Keratinocyte (primary cell): ENCODE measurements around the gene KRTAP21-3. TPM values are rescaled to one million over a fixed set of nuclear protein-coding genes. Genes with fewer than 3 reads are reported as not detected.

Experiments
- DNase-seq: peaks from one replicate; pipeline ENCODE4 v3.0.0-alpha.2; 2011; ENCODE audit warnings: low read depth, missing footprints, low spot score
- FAIRE-seq: peaks from 2 replicates; lab custom pipeline; 2011; peaks lifted over from hg19 to GRCh38; lab: Jason Lieb, UNC
- H2AFZ ChIP-seq: 2 replicates; pipeline ENCODE4 v1.6.0; 2012; ENCODE audit warnings: low read length, control low read depth, inconsistent platforms; ENCODE audit not compliant: control insufficient read depth
- H3K27ac ChIP-seq: 2 replicates; pipeline ENCODE4 v1.5.1; 2011; ENCODE audit warnings: low read length; ENCODE audit not compliant: control insufficient read depth, insufficient read depth
- H3K27me3 ChIP-seq: 3 replicates; pipeline ENCODE4 v1.6.0; 2011; ENCODE audit warnings: low read length; ENCODE audit not compliant: control insufficient read depth, insufficient read depth; ENCODE audit errors: extremely low read depth
- H3K36me3 ChIP-seq, 2 experiments: 2 replicates in 1 of 2; 3 replicates in 1 of 2; pipeline ENCODE4 v1.5.1; 2011; ENCODE audit warnings: low read length in 2 of 2, mild to moderate bottlenecking in 1 of 2; ENCODE audit not compliant: control insufficient read depth in 2 of 2, insufficient read depth in 2 of 2; ENCODE audit errors: extremely low read depth in 1 of 2
- H3K4me1 ChIP-seq: 3 replicates; pipeline ENCODE4 v1.5.1; 2011; ENCODE audit warnings: low read length; ENCODE audit not compliant: control insufficient read depth, insufficient read depth; ENCODE audit errors: extremely low read depth
- H3K4me2 ChIP-seq: 3 replicates; pipeline ENCODE4 v1.6.0; 2011; ENCODE audit warnings: low read depth, low read length; ENCODE audit not compliant: control insufficient read depth, insufficient read depth; ENCODE audit errors: extremely low read depth
- H3K4me3 ChIP-seq, 3 experiments: fragments of 200-600 bp in 1 of 3; sonication (generic) in 1 of 3; 2 replicates in 2 of 3; 3 replicates in 1 of 3; pipeline ENCODE4 v1.5.1; 2011 to 2016; ENCODE audit warnings: low read length in 3 of 3, mild to moderate bottlenecking in 3 of 3, control low read depth in 2 of 3, inconsistent platforms in 1 of 3, low read depth in 1 of 3, mixed read lengths in 1 of 3, mixed run types in 1 of 3, moderate library complexity in 1 of 3; ENCODE audit not compliant: control insufficient read depth in 2 of 3, insufficient read depth in 2 of 3; ENCODE audit errors: extremely low read depth in 1 of 3
- H3K79me2 ChIP-seq: 2 replicates; pipeline ENCODE4 v1.6.0; 2012; ENCODE audit warnings: low read length; ENCODE audit not compliant: control insufficient read depth, insufficient read depth
- H3K9ac ChIP-seq: 3 replicates; pipeline ENCODE4 v1.6.0; 2011; ENCODE audit warnings: low read length; ENCODE audit not compliant: control insufficient read depth, insufficient read depth; ENCODE audit errors: extremely low read depth
- H3K9me1 ChIP-seq: 3 replicates; pipeline ENCODE4 v1.6.0; 2011; ENCODE audit warnings: low read length; ENCODE audit not compliant: control insufficient read depth, insufficient read depth; ENCODE audit errors: extremely low read depth
- H3K9me3 ChIP-seq: 2 replicates; pipeline ENCODE4 v1.5.1; 2012; ENCODE audit warnings: low read depth, low read length; ENCODE audit not compliant: control insufficient read depth
- H4K20me1 ChIP-seq: 3 replicates; pipeline ENCODE4 v1.6.0; 2011; ENCODE audit warnings: low read length; ENCODE audit not compliant: control insufficient read depth, insufficient read depth; ENCODE audit errors: extremely low read depth
- EZH2 ChIP-seq: IDR thresholded peaks from one replicate; pipeline ENCODE4 v1.6.1; 2012; ENCODE audit warnings: inconsistent platforms, mild to moderate bottlenecking, low read length, moderate library complexity
- dilution Hi-C: fragments of 300-500 bp; cut with MboI; formaldehyde crosslinking; loops from one replicate; pipeline ENCODE4 v1.7.0; 2020; ENCODE audit warnings: low sequenced_read_pairs; ENCODE audit not compliant: extremely low pct_ligation_motif_present
- polyA plus RNA-seq, 5 experiments: library from polyadenylated mRNA; depleted of rRNA in 3 of 5; stranded (reverse) in 3 of 5; stranded (forward) in 1 of 5; unstranded in 1 of 5; fragments of >200 nt; gene quantifications; 1 replicate in 1 of 5; 2 replicates in 3 of 5; 3 replicates in 1 of 5; pipeline versions ENCODE4 v1.2.1 to v1.2.3, GENCODE V29; 2011 to 2012; ENCODE audit warnings: missing spikeins in 2 of 5, low read depth in 1 of 5, low replicate concordance in 1 of 5
- TF ChIP-seq, protein P1 (sequence below), 3 experiments: IDR thresholded peaks in 1 of 3; conservative IDR thresholded peaks in 1 of 3; optimal IDR thresholded peaks in 1 of 3; 2 replicates in 2 of 3; 3 replicates in 1 of 3; pipeline versions ENCODE3 to v1.5.1; 2011; ENCODE audit warnings: low read length in 3 of 3, mild to moderate bottlenecking in 3 of 3, moderate library complexity in 2 of 3, control low read depth in 1 of 3, inconsistent platforms in 1 of 3; ENCODE audit not compliant: insufficient read depth in 2 of 3; ENCODE audit errors: extremely low read depth in 1 of 3

The KRTAP21-3 gene
- polyA plus RNA-seq, 1 donor (not counting 4 experiments of a cell fraction or from before 2014, with no cell fraction given) = not detected

DNA sequence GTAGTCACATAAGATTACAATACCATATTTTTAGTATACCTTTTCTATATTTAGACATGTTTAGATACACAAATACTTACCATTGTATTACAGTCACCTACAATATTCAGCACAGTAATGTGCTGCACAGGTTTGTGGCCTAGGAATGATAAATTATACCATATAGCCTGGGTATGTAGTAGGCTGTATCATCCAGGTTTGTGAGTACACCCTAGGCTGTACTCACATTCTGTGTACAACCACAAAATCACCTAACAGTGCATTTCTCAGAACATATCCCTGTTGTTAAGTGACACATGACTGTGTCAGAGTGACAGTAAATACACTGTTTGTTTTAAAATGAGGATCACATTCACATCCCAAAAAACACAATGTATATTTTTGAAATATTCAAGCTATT, 11.2 kb downstream of the KRTAP21-3 start:
- Histone ChIP-seq H3K9me1 (no peaks in the 10 kb centered on the region), H3K4me1 (no peaks in the 10 kb centered on the region), H3K79me2 (no peaks in the 10 kb centered on the region), H3K4me3 (no peak overlapping the region), H3K27me3 (no peaks in the 10 kb centered on the region), H3K4me2 (no peak overlapping the region), H4K20me1 (no peaks in the 10 kb centered on the region), H3K9me3 (no peaks in the 10 kb centered on the region), H2AFZ (no peak overlapping the region), H3K27ac (no peak overlapping the region), H3K36me3 (no peaks in the 10 kb centered on the region), H3K9ac (no peak overlapping the region)
- FAIRE-seq = no peak
- TF ChIP-seq, protein P1, sequence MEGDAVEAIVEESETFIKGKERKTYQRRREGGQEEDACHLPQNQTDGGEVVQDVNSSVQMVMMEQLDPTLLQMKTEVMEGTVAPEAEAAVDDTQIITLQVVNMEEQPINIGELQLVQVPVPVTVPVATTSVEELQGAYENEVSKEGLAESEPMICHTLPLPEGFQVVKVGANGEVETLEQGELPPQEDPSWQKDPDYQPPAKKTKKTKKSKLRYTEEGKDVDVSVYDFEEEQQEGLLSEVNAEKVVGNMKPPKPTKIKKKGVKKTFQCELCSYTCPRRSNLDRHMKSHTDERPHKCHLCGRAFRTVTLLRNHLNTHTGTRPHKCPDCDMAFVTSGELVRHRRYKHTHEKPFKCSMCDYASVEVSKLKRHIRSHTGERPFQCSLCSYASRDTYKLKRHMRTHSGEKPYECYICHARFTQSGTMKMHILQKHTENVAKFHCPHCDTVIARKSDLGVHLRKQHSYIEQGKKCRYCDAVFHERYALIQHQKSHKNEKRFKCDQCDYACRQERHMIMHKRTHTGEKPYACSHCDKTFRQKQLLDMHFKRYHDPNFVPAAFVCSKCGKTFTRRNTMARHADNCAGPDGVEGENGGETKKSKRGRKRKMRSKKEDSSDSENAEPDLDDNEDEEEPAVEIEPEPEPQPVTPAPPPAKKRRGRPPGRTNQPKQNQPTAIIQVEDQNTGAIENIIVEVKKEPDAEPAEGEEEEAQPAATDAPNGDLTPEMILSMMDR (optimal IDR thresholded peaks at IDR 0.05 in 1 of 3, IDR thresholded peaks at IDR 0.05 in 1 of 3, conservative IDR thresholded peaks at IDR 0.05 in 1 of 3; ENCODE audit: extremely low read depth in 1 of 3, insufficient read depth in 2 of 3, low read length in 3 of 3) = no peak
- TF ChIP-seq EZH2 = no peak
- dilution Hi-C loops = no loop called here
- DNase-seq = no peak

DNA sequence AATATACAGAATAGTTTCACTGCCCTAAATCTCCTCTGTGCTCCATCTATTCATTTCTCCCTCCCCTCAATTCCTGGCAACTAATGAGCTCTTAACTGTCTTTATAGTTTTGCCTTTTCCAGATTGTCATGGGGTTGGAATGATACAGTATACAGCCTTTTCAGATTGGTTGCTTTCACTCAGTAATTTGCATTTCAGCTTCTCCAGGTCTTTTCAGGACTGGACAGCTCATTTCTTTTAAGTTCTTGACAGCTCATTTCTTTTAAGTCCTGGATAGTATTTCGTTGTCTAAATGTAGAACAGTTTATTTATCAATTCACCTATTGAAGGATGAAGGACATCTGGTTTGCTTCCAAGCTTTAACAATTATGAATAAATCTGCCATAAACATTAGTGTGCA, 22.6 kb downstream of the KRTAP21-3 start:
- H3K27me3 ChIP-seq = no peaks in the 10 kb centered on the region
- H3K27ac ChIP-seq = no peak overlapping the region
- FAIRE-seq = no peak
- H2AFZ ChIP-seq = no peak overlapping the region
- no peaks in the 10 kb centered on the region for H4K20me1 ChIP-seq
- TF ChIP-seq, protein P1 (optimal IDR thresholded peaks at IDR 0.05 in 1 of 3, IDR thresholded peaks at IDR 0.05 in 1 of 3, conservative IDR thresholded peaks at IDR 0.05 in 1 of 3; ENCODE audit: extremely low read depth in 1 of 3, insufficient read depth in 2 of 3, low read length in 3 of 3) = no peak
- TF ChIP-seq EZH2 = no peak
- H3K4me3 ChIP-seq = no peak overlapping the region
- no peaks in the 10 kb centered on the region for H3K79me2 ChIP-seq
- H3K9me3 ChIP-seq = no peaks in the 10 kb centered on the region
- H3K36me3 ChIP-seq = no peaks in the 10 kb centered on the region
- dilution Hi-C loops = no loop called here
- no peak overlapping the region for H3K9ac ChIP-seq
- no peak for DNase-seq
- H3K9me1 ChIP-seq = no peaks in the 10 kb centered on the region
- no peaks in the 10 kb centered on the region for H3K4me1 ChIP-seq
- H3K4me2 ChIP-seq = no peak overlapping the region
